Heart left ventricle (tissue), 16 donors: Measurements from ENCODE around the gene IGHMBP2. TPM values are rescaled to one million over a fixed set of nuclear protein-coding genes. Genes with fewer than 3 reads are reported as not detected.

ENCODE experiments used
- ATAC-seq, 4 donors: fragments of 200-7000 bp; cut with Tn5 transposase; one replicate each; pipeline ENCODE4 v1.9.1; 2020 to 2022; ENCODE audit warnings: moderate library complexity in 4 of 4, mild to moderate bottlenecking in 3 of 4, moderate number of reproducible peaks in 1 of 4
- DNase-seq, 5 donors: peaks; one replicate each; pipeline ENCODE4 v3.0.0-alpha.2; 2020
- H3K27ac ChIP-seq, 12 donors: fragments of 200-600 bp; sonication (generic) in 4 of 12; one replicate each; pipeline versions ENCODE4 v1.5.0 to v1.8.0; 2016 to 2022; ENCODE audit warnings: mild to moderate bottlenecking in 2 of 12
- H3K27me3 ChIP-seq, 9 donors: fragments of 200-600 bp; sonication (generic) in 2 of 9; one replicate each; pipeline versions ENCODE4 v1.5.1 to v1.8.0; 2016 to 2022; ENCODE audit warnings: mild to moderate bottlenecking in 3 of 9
- H3K36me3 ChIP-seq, 9 donors: fragments of 200-600 bp; sonication (generic) in 2 of 9; one replicate each; pipeline versions ENCODE4 v1.5.0 to v1.8.0; 2018 to 2022; ENCODE audit warnings: mild to moderate bottlenecking in 2 of 9
- H3K4me1 ChIP-seq, 12 donors: fragments of 200-600 bp; sonication (generic) in 4 of 12; one replicate each; pipeline versions ENCODE4 v1.5.0 to v1.8.0; 2016 to 2022; ENCODE audit warnings: mild to moderate bottlenecking in 3 of 12
- H3K4me3 ChIP-seq, 12 donors: fragments of 200-600 bp; sonication (generic) in 4 of 12; one replicate each; pipeline versions ENCODE4 v1.5.0 to v1.8.0; 2017 to 2022; ENCODE audit warnings: mild to moderate bottlenecking in 9 of 12, moderate library complexity in 4 of 12
- H3K9me3 ChIP-seq, 12 donors: fragments of 200-600 bp; sonication (generic) in 4 of 12; one replicate each; pipeline versions ENCODE4 v1.5.0 to v1.8.0; 2016 to 2022; ENCODE audit warnings: mild to moderate bottlenecking in 1 of 12
- POLR2A ChIP-seq, 2 donors: fragments of 450-650 bp; IDR thresholded peaks; one replicate each; pipeline ENCODE4 v1.6.1; 2017; ENCODE audit warnings: antibody characterized with exemption in 2 of 2, mild to moderate bottlenecking in 2 of 2, moderate library complexity in 2 of 2
- WGBS, 4 donors: extraction: QIAGEN DNeasy Blood & Tissue Kit in 2 of 4; methylation state at CpG; one replicate each; pipeline versions ENCODE4 v1.1.5 to v1.1.7; 2013 to 2018; 5-methylcytosine and 5-hydroxymethylcytosine counted together
- intact Hi-C, 10 donors: fragments of 100-400 bp; cut with DNase I; formaldehyde crosslinking; loops; one replicate each; pipeline versions ENCODE4 v1.11.1 to v1.14.2; 2022
- polyA plus RNA-seq, 2 donors: library from polyadenylated mRNA; stranded (reverse); fragments of 200-250 nt; gene quantifications; one replicate each; pipeline ENCODE4 v1.2.3, GENCODE V29; 2013
- total RNA-seq, 9 donors: library from RNA; depleted of rRNA in 2 of 9; stranded (reverse); fragments of >200 nt in 2 of 9; fragmentation: NEBNext Ultra II Directional in 3 of 9; extraction: Animal tissue kit (Norgen Biotek cat#: 25700) in 3 of 9; gene quantifications; one replicate each; pipeline versions ENCODE4 v1.1.0 to v1.2.4, GENCODE V29; 2016 to 2023
- TF ChIP-seq, protein P1 (sequence below), 12 donors: fragments of 200-600 bp; sonication (generic) in 4 of 12; IDR thresholded peaks; one replicate each; pipeline versions ENCODE4 v1.5.0 to v1.8.0; 2018 to 2022; ENCODE audit warnings: antibody characterized with exemption in 12 of 12, mild to moderate bottlenecking in 5 of 12
- donor health status: ischemic (EF 13 %, LVEDD 7.1; RV severe dilation, severe dysfunction).
- donor health status: healthy with polysubstance abuse.
- donor health status: DM: no; HTN: yes; CAD: no.
- donor health status: DM: no; HTN: no; CAD: no.
- donor health status: ischemic (EF 25% LVEDD 6.9; RV normal size, moderate dysfunction).
- donor health status: ischemic (EF 25% LVEDD 5.7; RV mildly dilated, moderate dysfunction).
- donor health status: healthy.
- donor health status: DM: yes; HTN: yes; CAD: no.
- donor health status: ischemic (EF 35%, LVEDD 5.7; RV mildly dilated, moderate dysfunction).
- donor health status: nonischemic (EF 11% LVEDD 7.7; RV severe dilation, severe dysfunction).
- donor health status: DM: yes; HTN: yes; CAD: no.
- donor health status: PGD.
- donor health status: ischemic (EF 29% LVEDD 5.4; RV normal size, mild dysfunction).
- donor health status: nonischemic (EF 23%, LVEDD 6.1; RV moderate dilation, normal function).

Gene IGHMBP2
- total and polyA plus RNA-seq, 11 donors = 8.3 to 18.9 (median 12.6) TPM

DNA sequence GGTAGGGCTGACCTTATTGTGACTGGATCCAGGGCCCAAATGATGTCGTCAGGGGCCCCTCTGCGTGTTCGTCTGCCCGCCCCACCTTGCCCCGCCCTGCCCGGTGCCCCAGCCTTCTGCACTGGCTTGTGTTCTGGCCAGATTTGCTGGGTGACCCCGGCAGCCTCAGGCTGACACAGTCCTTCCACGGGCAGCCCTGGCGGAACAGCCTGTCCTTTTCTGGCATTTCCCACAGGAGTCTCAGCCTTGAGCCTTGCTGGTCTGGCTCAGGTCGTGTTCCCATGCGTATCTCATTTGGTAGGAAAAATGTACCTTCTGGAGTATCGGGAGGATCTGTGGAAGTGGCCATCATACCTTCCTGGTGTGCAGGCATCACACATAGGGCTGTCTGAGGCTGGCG lies 31.0 kb downstream of the IGHMBP2 start:
- Histone ChIP-seq H3K4me1 (peaks cover 0 to 3% (median 0%) of the 10 kb centered on the region in 12 donors), H3K4me3 (no peak overlapping the region), H3K27ac (peak overlapping the region in 1 of 12 donors; percentile 85), H3K36me3 (peaks cover 0 to 84% (median 80%) of the 10 kb centered on the region in 9 donors), H3K27me3 (no peaks in the 10 kb centered on the region), H3K9me3 (no peaks in the 10 kb centered on the region)
- no peak for ATAC-seq
- WGBS, 4 donors = 93 to 98% (median 95%) methylated on average over 12 to 13 of the region's 13 CpGs
- intact Hi-C loops = loop anchor here in 1 of 10 donors (10.0 kb wide), 1 partner anchor 150 kb away; no protein-coding TSS in a partner anchor
- peak in 1 of 5 donors; percentile 43 for DNase-seq
- no peak for TF ChIP-seq POLR2A (IDR thresholded peaks at IDR 0.05)
- TF ChIP-seq, protein P1, sequence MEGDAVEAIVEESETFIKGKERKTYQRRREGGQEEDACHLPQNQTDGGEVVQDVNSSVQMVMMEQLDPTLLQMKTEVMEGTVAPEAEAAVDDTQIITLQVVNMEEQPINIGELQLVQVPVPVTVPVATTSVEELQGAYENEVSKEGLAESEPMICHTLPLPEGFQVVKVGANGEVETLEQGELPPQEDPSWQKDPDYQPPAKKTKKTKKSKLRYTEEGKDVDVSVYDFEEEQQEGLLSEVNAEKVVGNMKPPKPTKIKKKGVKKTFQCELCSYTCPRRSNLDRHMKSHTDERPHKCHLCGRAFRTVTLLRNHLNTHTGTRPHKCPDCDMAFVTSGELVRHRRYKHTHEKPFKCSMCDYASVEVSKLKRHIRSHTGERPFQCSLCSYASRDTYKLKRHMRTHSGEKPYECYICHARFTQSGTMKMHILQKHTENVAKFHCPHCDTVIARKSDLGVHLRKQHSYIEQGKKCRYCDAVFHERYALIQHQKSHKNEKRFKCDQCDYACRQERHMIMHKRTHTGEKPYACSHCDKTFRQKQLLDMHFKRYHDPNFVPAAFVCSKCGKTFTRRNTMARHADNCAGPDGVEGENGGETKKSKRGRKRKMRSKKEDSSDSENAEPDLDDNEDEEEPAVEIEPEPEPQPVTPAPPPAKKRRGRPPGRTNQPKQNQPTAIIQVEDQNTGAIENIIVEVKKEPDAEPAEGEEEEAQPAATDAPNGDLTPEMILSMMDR (IDR thresholded peaks at IDR 0.05) = no peak

DNA sequence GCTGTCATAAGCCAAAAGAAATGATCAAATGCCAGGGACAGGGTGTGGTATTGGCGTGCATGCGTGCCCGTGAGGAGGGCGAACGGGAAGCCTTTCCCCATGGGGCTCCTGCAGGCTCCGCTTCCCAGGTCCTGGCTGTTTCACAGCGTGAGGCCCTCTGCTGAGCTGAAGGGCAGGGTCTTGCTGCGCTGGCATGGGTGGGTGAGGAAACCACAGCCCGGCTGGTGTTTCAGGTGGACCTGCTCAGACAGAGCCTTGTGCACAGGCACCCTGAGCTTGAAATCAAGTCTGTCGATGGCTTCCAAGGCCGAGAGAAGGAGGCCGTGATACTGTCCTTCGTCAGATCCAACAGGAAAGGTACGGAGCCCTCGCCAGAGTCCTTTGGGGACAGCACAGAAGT lies 31.4 kb downstream of the IGHMBP2 start:
- no peaks in the 10 kb centered on the region for H3K27me3 ChIP-seq
- TF ChIP-seq, protein P1 (IDR thresholded peaks at IDR 0.05) = no peak
- no peak for TF ChIP-seq POLR2A (IDR thresholded peaks at IDR 0.05)
- intact Hi-C loops = loop anchor here in 1 of 10 donors (10.0 kb wide), 1 partner anchor 150 kb away; no protein-coding TSS in a partner anchor
- no peaks in the 10 kb centered on the region for H3K4me1 ChIP-seq
- H3K36me3 ChIP-seq = peaks cover 0 to 84% (median 80%) of the 10 kb centered on the region in 9 donors
- no peak overlapping the region for H3K4me3 ChIP-seq
- DNase-seq (peak in 1 of 5 donors; percentile 34), ATAC-seq (no peak)
- peak overlapping the region in 1 of 12 donors; percentile 85 for H3K27ac ChIP-seq
- H3K9me3 ChIP-seq = no peaks in the 10 kb centered on the region
- 92 to 98% (median 95%) methylated on average over 13 to 15 of the region's 15 CpGs for WGBS, 4 donors

DNA sequence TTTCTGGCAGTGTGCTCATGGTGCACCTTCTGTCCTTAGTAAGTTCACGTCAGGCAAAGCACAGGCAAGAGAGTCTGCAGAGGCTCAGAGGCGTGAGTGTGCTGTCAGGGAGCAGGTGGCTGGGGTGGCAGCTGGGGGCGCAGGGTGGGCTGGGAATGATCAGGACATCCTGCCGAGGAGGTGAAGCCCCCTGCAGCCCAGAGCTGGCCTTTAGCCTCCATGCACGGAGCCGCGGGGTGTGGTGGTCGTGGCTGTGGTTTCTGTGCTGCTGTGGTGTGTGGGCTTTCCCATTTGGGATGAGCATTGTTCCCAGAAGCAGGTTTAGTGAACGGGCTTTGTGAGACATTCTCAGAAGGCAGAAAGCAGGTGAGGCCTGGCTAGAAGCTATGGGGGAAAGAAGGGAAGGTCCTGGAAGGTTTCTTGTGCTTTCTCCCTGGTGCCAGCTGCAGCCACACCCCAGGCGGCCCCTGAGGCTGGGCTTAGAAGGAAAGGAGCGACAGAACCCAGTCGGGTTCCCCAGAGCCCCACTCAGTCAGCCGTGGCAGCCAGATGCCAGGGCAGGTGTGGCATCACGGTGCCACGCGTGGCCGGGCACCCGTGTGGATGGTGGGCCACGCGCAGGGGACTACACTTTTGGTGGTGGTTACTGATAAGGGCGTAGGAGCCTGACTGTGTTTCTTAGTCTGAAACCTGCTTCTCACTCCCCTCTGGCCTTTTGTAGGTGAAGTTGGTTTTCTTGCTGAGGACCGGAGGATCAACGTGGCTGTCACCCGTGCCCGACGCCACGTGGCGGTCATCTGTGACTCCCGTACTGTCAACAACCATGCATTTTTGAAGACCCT lies 32.0 kb downstream of the IGHMBP2 start:
- 92 to 97% (median 95%) methylated on average over 21 to 29 of the region's 29 CpGs for WGBS, 4 donors

DNA sequence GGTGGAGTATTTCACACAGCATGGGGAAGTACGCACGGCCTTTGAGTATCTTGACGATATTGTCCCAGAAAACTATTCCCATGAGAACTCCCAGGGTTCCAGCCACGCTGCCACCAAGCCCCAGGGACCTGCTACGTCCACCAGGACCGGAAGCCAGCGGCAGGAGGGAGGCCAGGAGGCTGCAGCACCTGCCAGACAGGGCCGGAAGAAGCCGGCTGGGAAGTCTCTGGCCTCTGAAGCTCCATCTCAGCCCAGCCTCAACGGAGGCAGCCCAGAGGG lies 32.6 kb downstream of the IGHMBP2 start:
- Histone ChIP-seq H3K27ac (peak overlapping the region in 1 of 12 donors; percentile 85), H3K27me3 (no peaks in the 10 kb centered on the region), H3K4me1 (no peaks in the 10 kb centered on the region), H3K36me3 (peaks cover 0 to 83% (median 73%) of the 10 kb centered on the region in 9 donors), H3K4me3 (no peak overlapping the region), H3K9me3 (no peaks in the 10 kb centered on the region)
- DNase-seq = no peak
- no peak for TF ChIP-seq POLR2A (IDR thresholded peaks at IDR 0.05)
- TF ChIP-seq, protein P1 (IDR thresholded peaks at IDR 0.05) = no peak
- no peak for ATAC-seq
- 91 to 96% (median 92%) methylated on average over 3 to 10 of the region's 10 CpGs for WGBS, 4 donors
- intact Hi-C loops = loop anchor here in 1 of 10 donors (10.0 kb wide), 1 partner anchor 149 kb away; no protein-coding TSS in a partner anchor

More for the DNA sequence above, 32.0 kb downstream of the IGHMBP2 start:
- Histone ChIP-seq H3K4me3 (no peak overlapping the region), H3K27me3 (no peaks in the 10 kb centered on the region), H3K9me3 (no peaks in the 10 kb centered on the region), H3K27ac (peak overlapping the region in 1 of 12 donors; percentile 85), H3K4me1 (no peaks in the 10 kb centered on the region), H3K36me3 (peaks cover 0 to 84% (median 79%) of the 10 kb centered on the region in 9 donors)
- DNase-seq = peak in 1 of 5 donors; percentile 38
- intact Hi-C loops = loop anchor here in 1 of 10 donors (10.0 kb wide), 1 partner anchor 149 kb away; no protein-coding TSS in a partner anchor
- no peak for ATAC-seq
- TF ChIP-seq POLR2A (IDR thresholded peaks at IDR 0.05) = no peak
- TF ChIP-seq, protein P1 (IDR thresholded peaks at IDR 0.05) = no peak
